Measurements from ENCODE around the gene PARD3.

Gene PARD3

GRCh38 chr10:34699904-34700517 lies 115.1 kb downstream of the PARD3 start:
- Histone ChIP-seq H3K27ac (no peak overlapping the region), H3K9me3 (ENCODE audit: severe bottlenecking) (no peaks in the 10 kb centered on the region), H3K36me3 (no peaks in the 10 kb centered on the region), H3K27me3 (ENCODE audit: insufficient read depth, low read depth, severe bottlenecking) (no peaks in the 10 kb centered on the region), H3K4me3 (ENCODE audit: low read depth, low read length) (no peak overlapping the region)
- TF ChIP-seq CTCF (IDR thresholded peaks at IDR 0.05; ENCODE audit: low read depth, low read length) = no peak
- DNase-seq = no peak

- Histone ChIP-seq H3K27me3 (ENCODE audit: insufficient read depth, low read depth, severe bottlenecking) (no peaks in the 10 kb centered on the region), H3K4me3 (ENCODE audit: low read depth, low read length) (no peak overlapping the region), H3K27ac (no peak overlapping the region), H3K36me3 (no peaks in the 10 kb centered on the region), H3K9me3 (ENCODE audit: severe bottlenecking) (no peaks in the 10 kb centered on the region)
- no peak for DNase-seq
- no peak for TF ChIP-seq CTCF (IDR thresholded peaks at IDR 0.05; ENCODE audit: low read depth, low read length)
These were observed 116.1 kb downstream of the PARD3 start for GRCh38 chr10:34698979-34699378.

- Histone ChIP-seq H3K27me3 (ENCODE audit: insufficient read depth, low read depth, severe bottlenecking) (no peaks in the 10 kb centered on the region), H3K9me3 (ENCODE audit: severe bottlenecking) (no peaks in the 10 kb centered on the region), H3K36me3 (no peaks in the 10 kb centered on the region; the same call in 1 of the 2 replicates), H3K27ac (no peak overlapping the region), H3K4me3 (ENCODE audit: low read depth, low read length) (no peak overlapping the region)
- TF ChIP-seq CTCF (IDR thresholded peaks at IDR 0.05; ENCODE audit: low read depth, low read length) = no peak
- DNase-seq = no peak
These were observed 116.8 kb downstream of the PARD3 start for GRCh38 chr10:34698248-34698831.

GRCh38 chr10:34697351-34698247 lies 117.5 kb downstream of the PARD3 start:
- Histone ChIP-seq H3K4me3 (ENCODE audit: low read depth, low read length) (no peak overlapping the region), H3K27me3 (ENCODE audit: insufficient read depth, low read depth, severe bottlenecking) (no peaks in the 10 kb centered on the region), H3K36me3 (no peaks in the 10 kb centered on the region; the same call in 1 of the 2 replicates), H3K27ac (no peak overlapping the region), H3K9me3 (ENCODE audit: severe bottlenecking) (no peaks in the 10 kb centered on the region)
- no peak for DNase-seq
- TF ChIP-seq CTCF (IDR thresholded peaks at IDR 0.05; ENCODE audit: low read depth, low read length) = no peak

- Histone ChIP-seq H3K27ac (no peak overlapping the region), H3K36me3 (no peaks in the 10 kb centered on the region; the same call in 1 of the 2 replicates), H3K27me3 (ENCODE audit: insufficient read depth, low read depth, severe bottlenecking) (no peaks in the 10 kb centered on the region), H3K4me3 (ENCODE audit: low read depth, low read length) (no peak overlapping the region), H3K9me3 (ENCODE audit: severe bottlenecking) (no peaks in the 10 kb centered on the region)
- no peak for TF ChIP-seq CTCF (IDR thresholded peaks at IDR 0.05; ENCODE audit: low read depth, low read length)
- no peak for DNase-seq
These were observed 118.7 kb downstream of the PARD3 start for GRCh38 chr10:34696423-34696822.

Data from WERI-Rb-1 (cell line).